ENCODE data around the gene PTGS2. TPM values are rescaled to one million over a fixed set of nuclear protein-coding genes. Genes with fewer than 3 reads are reported as not detected.

Gene PTGS2
- total and polyA plus RNA-seq, 2 of the 8 experiments (the other 6 are each of a cell fraction or from before 2014, with no cell fraction given): 0.29 to 0.35 TPM

DNA sequence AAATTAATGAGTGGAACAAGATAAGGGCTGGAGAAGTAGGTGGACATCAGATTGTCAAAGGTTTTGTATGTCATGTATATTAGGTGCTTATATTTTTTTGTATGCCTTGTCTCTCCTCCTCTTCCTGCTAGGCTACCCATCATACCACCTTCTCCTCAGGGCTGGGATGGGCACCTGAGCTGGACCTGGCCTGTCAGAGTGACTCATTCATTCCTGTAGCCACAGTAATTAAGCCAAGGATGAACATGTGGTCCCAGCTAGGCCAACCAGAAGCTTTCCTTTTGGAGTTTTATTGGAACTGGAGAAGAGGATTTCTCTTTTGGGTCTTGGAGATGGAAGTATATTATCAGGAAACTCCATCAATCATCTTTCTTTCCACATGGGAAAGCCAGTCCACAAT lies 21.2 kb downstream of the PTGS2 start:
- no peak overlapping the region for H4K8ac ChIP-seq (ENCODE audit: extremely low read depth, insufficient read depth, low read length)
- no peaks in the 10 kb centered on the region for H3K9me3 ChIP-seq (ENCODE audit: insufficient read depth in 2 of 2, low read depth in 1 of 2, low read length in 1 of 2)
- H3K9ac ChIP-seq (replicated peaks in 1 of 4; ENCODE audit: extremely low read depth in 1 of 4, low read depth in 3 of 4, low read length in 3 of 4): no peak overlapping the region
- ChIA-PET CTCF (ENCODE audit: partially characterized antibody) (no interaction called here), POLR2A (ENCODE audit: partially characterized antibody) (no interaction called here)
- no peak overlapping the region for H2BK15ac ChIP-seq (ENCODE audit: low read length)
- no peaks in the 10 kb centered on the region for H3K27me3 ChIP-seq (replicated peaks in 1 of 4; ENCODE audit: control insufficient read depth in 3 of 4, extremely low read depth in 1 of 4, insufficient read depth in 3 of 4, low read length in 3 of 4)
- no peak overlapping the region for H2AK5ac ChIP-seq (ENCODE audit: low read depth, low read length)
- no peak overlapping the region for H2BK5ac ChIP-seq (ENCODE audit: low read depth, low read length)
- H2AFZ ChIP-seq (ENCODE audit: low read length): no peak overlapping the region
- H3K36me3 ChIP-seq (ENCODE audit: control insufficient read depth in 2 of 4, insufficient read depth in 4 of 4, low read length in 3 of 4): no peaks in the 10 kb centered on the region
- H4K20me1 ChIP-seq (replicated peaks in 1 of 2; ENCODE audit: control insufficient read depth in 1 of 2, insufficient read depth in 2 of 2, low read length in 2 of 2): no peaks in the 10 kb centered on the region
- no peak overlapping the region for H3K4me3 ChIP-seq (ENCODE audit: extremely low read depth in 1 of 4, insufficient read depth in 2 of 4, low read depth in 3 of 4, low read length in 4 of 4)
- no peak overlapping the region for H3K18ac ChIP-seq (ENCODE audit: extremely low read depth, low read length)
- H2BK12ac ChIP-seq (ENCODE audit: low read depth, low read length): no peak overlapping the region
- no peak for FAIRE-seq
- H3K79me1 ChIP-seq (ENCODE audit: low read depth, low read length): no peaks in the 10 kb centered on the region
- no peak overlapping the region for H3K23ac ChIP-seq (ENCODE audit: insufficient read length)
- no peak overlapping the region for H2BK120ac ChIP-seq (replicated peaks; ENCODE audit: low read depth, low read length)
- H3K56ac ChIP-seq (replicated peaks; ENCODE audit: insufficient read length, low read depth, low read length): no peak overlapping the region
- TF ChIP-seq, protein P1, sequence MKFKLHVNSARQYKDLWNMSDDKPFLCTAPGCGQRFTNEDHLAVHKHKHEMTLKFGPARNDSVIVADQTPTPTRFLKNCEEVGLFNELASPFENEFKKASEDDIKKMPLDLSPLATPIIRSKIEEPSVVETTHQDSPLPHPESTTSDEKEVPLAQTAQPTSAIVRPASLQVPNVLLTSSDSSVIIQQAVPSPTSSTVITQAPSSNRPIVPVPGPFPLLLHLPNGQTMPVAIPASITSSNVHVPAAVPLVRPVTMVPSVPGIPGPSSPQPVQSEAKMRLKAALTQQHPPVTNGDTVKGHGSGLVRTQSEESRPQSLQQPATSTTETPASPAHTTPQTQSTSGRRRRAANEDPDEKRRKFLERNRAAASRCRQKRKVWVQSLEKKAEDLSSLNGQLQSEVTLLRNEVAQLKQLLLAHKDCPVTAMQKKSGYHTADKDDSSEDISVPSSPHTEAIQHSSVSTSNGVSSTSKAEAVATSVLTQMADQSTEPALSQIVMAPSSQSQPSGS (IDR thresholded peaks at IDR 0.05; ENCODE audit: low read length): no peak
- no peak for TF ChIP-seq TAF7 (optimal IDR thresholded peaks at IDR 0.05; ENCODE audit: borderline replicate concordance, low read depth, low read length)
- H2BK20ac ChIP-seq (ENCODE audit: low read length): no peak overlapping the region
- no peak overlapping the region for H3K27ac ChIP-seq (ENCODE audit: low read depth, low read length)
- no peaks in the 10 kb centered on the region; the same call in 1 of the 2 replicates for H3K23me2 ChIP-seq (ENCODE audit: low read depth, low read length)
- no peak overlapping the region for H3K14ac ChIP-seq (ENCODE audit: insufficient read length)
- no peak overlapping the region for H4K5ac ChIP-seq (ENCODE audit: insufficient read length, low read depth, low read length)
- no peaks in the 10 kb centered on the region for H3K4me1 ChIP-seq (replicated peaks in 1 of 4; ENCODE audit: control insufficient read depth in 3 of 4, insufficient read depth in 4 of 4, low read length in 3 of 4)
- H4K91ac ChIP-seq (replicated peaks; ENCODE audit: insufficient read length, low read length): no peak overlapping the region
- H3K4ac ChIP-seq (replicated peaks; ENCODE audit: insufficient read length, low read depth, low read length): no peak overlapping the region
- H3K79me2 ChIP-seq (ENCODE audit: control insufficient read depth in 1 of 2, insufficient read depth in 2 of 2, low read length in 2 of 2): no peaks in the 10 kb centered on the region
- no peak for DNase-seq (ENCODE audit: low read depth in 1 of 2, low spot score in 2 of 2)
- H3K4me2 ChIP-seq (ENCODE audit: insufficient read depth in 1 of 2, low read depth in 2 of 2, low read length in 2 of 2): no peak overlapping the region
